ENCODE measurements around the gene KCNE1.
"Not testable (repeated sequence)": the region's sequence is repeated elsewhere in the genome, so short reads cannot be mapped to it uniquely, and the experiment has no call there.

The KCNE1 gene

GRCh38 chr21:34511787-34512455 lies at the start of gene KCNE1:
KCNE1 (minus strand) TSS chr21:34512210; CDS start chr21:34449634, 62,576 bp downstream.
- no peak for DNase-seq (ENCODE audit: low read depth in 2 of 3, low spot score in 1 of 3)

- DNase-seq (ENCODE audit: low read depth in 2 of 3, low spot score in 1 of 3), result no peak
Observed at GRCh38 chr21:34561806-34562205, 49.8 kb upstream of the KCNE1 start.

GRCh38 chr21:34560609-34561008 lies 48.6 kb upstream of the KCNE1 start:
- DNase-seq (ENCODE audit: low read depth in 2 of 3, low spot score in 1 of 3), result no peak

GRCh38 chr21:34560021-34560420 lies 48.0 kb upstream of the KCNE1 start:
- no peak for DNase-seq (ENCODE audit: low read depth in 2 of 3, low spot score in 1 of 3)

GRCh38 chr21:34559089-34559631 lies 47.1 kb upstream of the KCNE1 start:
- no peak for DNase-seq (ENCODE audit: low read depth in 2 of 3, low spot score in 1 of 3)

GRCh38 chr21:34558166-34558565 lies 46.2 kb upstream of the KCNE1 start:
- no peak for DNase-seq (ENCODE audit: low read depth in 2 of 3, low spot score in 1 of 3)

- no peak for DNase-seq (ENCODE audit: low read depth in 2 of 3, low spot score in 1 of 3)
Observed at GRCh38 chr21:34557261-34557660, 45.3 kb upstream of the KCNE1 start.

- not testable (repeated sequence) for DNase-seq (ENCODE audit: low read depth in 2 of 3, low spot score in 1 of 3)
Observed at GRCh38 chr21:34554670-34555069, 42.7 kb upstream of the KCNE1 start.

GRCh38 chr21:34554227-34554626 lies 42.2 kb upstream of the KCNE1 start:
- no peak for DNase-seq (ENCODE audit: low read depth in 2 of 3, low spot score in 1 of 3)

GRCh38 chr21:34553151-34553952 lies 41.3 kb upstream of the KCNE1 start:
- no peak for DNase-seq (ENCODE audit: low read depth in 2 of 3, low spot score in 1 of 3)

GRCh38 chr21:34552360-34553098 lies 40.5 kb upstream of the KCNE1 start:
- DNase-seq (ENCODE audit: low read depth in 2 of 3, low spot score in 1 of 3), result no peak

GRCh38 chr21:34550182-34550799 lies 38.3 kb upstream of the KCNE1 start:
- DNase-seq (ENCODE audit: low read depth in 2 of 3, low spot score in 1 of 3), result no peak

GRCh38 chr21:34548781-34549376 lies 36.9 kb upstream of the KCNE1 start:
- no peak for DNase-seq (ENCODE audit: low read depth in 2 of 3, low spot score in 1 of 3)

GRCh38 chr21:34546542-34546941 lies 34.5 kb upstream of the KCNE1 start:
- DNase-seq (ENCODE audit: low read depth in 2 of 3, low spot score in 1 of 3), result no peak

GRCh38 chr21:34545079-34545884 lies 33.3 kb upstream of the KCNE1 start:
- DNase-seq (ENCODE audit: low read depth in 2 of 3, low spot score in 1 of 3), result no peak

GRCh38 chr21:34544032-34544496 lies 32.1 kb upstream of the KCNE1 start:
- DNase-seq (ENCODE audit: low read depth in 2 of 3, low spot score in 1 of 3), result peak; percentile 21 to 50 (median 37)

GRCh38 chr21:34543017-34543416 lies 31.0 kb upstream of the KCNE1 start:
- no peak for DNase-seq (ENCODE audit: low read depth in 2 of 3, low spot score in 1 of 3)

GRCh38 chr21:34540206-34540605 lies 28.2 kb upstream of the KCNE1 start:
- DNase-seq (ENCODE audit: low read depth in 2 of 3, low spot score in 1 of 3), result no peak

- DNase-seq (ENCODE audit: low read depth in 2 of 3, low spot score in 1 of 3), result no peak
Observed at GRCh38 chr21:34537838-34538237, 25.8 kb upstream of the KCNE1 start.

GRCh38 chr21:34536820-34537219 lies 24.8 kb upstream of the KCNE1 start:
- DNase-seq (ENCODE audit: low read depth in 2 of 3, low spot score in 1 of 3), result no peak

Data from stimulated activated CD4-positive, alpha-beta T cell treated with anti-CD3 and anti-CD28 coated beads, Interleukin-12 subunit alpha, Interleukin-12 subunit beta, amount 100 ng/mL, for 48 hours (primary cell).